HG03378 (cell line): ENCODE results near the gene LANCL1.
A peak's percentile ranks its signal among the peaks of the same experiment; 100 is the strongest.

Experiments used
- ATAC-seq: cut with Tn5 transposase; IDR thresholded peaks from one replicate; pipeline ENCODE4 v1.9.1; 2021; ENCODE audit warnings: mild to moderate bottlenecking, moderate library complexity; ENCODE audit not compliant: unreplicated experiment

Gene LANCL1

DNA sequence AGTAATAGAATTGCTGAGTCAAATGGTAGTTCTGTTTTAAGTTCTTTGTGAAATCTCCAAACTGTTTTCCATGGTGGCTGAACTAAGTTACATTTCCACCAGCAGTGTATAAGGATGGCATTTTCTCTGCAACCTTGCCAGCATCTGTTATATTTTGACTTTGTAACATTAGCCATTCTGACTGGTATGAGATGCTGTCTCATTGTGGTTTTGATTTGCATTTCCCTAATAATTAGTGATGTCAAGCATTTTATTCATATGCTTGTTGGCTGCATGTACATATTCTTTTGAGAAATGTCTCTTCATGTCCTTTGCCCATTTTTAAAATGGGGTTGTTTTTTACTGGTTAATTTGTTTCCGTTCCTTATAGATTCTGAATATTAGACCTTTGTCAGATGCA is 63.9 kb downstream of the LANCL1 start:
- no peak for ATAC-seq

DNA sequence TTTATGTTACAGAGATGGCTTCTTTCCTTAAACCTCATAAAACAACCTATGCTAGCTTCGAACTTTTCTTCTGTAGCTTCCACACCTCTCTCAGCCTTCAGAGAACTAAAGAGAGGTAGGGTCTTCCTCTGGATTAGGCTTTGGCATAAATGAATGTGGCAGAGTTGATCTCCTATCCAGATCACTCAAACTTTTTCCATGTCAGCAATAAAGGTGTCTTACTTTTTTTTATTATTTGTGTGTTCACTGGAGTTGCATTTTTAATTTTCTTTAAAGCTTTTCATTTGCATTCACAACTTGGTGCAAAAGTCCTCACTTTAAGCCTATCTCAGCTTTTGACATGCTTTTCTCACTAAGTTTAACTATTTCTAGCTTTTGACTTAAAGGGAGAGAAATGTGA is 66.0 kb downstream of the LANCL1 start:
- no peak for ATAC-seq

DNA sequence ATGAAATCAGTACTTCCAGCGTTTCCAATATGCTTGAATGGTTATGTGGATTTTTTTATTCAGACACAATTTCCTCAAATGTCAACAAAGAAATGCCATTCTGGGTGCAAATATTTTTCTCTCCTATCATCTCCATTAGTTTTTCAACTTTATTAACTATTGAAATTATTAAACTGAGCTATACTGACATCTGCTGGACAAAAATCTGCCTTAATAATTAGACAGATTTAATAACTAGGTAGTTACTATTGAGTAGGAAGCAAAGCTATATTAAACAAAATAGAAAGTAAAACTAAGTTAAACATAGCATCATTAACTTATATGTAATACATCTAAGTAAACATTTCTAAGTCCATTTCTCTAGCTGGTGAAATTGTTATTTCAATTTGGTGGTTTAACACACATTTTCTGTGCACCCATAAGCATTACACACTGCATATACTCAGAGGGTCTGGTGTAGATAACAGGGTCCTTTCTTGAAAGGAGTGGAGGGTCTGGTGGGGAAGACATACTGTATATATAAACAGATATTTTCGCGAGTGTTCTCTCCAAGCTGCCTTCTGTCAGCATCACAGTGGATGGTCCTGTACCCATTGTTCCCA is 77.0 kb downstream of the LANCL1 start:
- ATAC-seq: peak; percentile 69

DNA sequence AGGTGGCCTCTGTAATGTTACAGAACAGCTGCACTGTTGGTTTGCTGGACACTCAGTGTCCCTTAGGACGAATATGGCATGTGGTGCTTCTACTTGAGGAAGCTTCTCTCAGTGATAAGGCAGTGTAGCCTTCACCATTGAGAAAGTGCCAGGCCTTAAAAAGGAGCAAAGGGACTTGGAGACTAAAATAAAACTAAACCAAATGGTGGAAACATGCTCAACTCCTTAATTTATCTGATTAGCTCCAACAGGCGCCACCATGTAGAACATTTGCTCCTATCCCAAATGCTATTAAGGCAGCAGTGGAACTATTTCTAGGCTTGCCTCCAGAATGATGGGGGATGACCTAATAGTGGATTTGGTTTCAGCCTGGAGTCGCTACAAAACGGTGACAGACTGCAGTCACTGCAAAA is 84.1 kb downstream of the LANCL1 start:
- ATAC-seq: no peak

DNA sequence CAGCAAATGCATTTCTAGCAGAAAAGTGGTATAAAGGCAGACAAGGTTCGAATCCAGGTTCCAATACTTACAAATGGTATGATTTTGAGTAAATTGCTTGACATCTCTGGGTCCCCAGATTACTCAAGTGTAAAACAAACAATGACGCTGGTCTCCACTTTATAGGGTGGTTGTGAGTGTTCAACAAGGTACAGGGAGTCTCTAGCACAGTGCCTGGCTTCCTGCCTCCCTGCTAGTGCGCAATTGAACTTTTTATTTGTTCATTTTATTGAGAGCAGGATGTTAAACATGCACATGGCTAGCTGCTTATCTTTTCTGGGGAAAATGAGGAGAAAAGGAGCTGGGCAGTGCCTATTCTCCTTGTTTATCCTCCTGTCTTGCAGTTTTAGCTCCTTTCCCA is 86.7 kb downstream of the LANCL1 start:
- ATAC-seq: no peak

DNA sequence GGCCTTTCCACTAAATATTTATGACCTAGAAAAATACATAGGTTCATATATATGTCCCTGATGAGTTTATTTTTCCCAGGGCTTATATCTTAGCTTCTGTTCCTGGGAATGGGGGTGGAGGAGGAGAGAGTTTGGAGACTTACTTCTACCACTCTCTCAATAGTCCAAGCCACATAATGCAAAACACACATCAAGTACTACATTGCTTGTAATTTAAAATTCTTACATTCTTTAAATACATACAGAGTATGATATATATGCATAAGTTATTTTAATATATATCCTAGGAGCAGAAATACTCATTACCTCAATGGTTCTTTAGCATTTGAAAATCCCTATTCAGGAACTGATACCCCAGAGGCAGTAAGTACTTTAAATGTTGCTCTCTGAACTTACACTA is 88.4 kb downstream of the LANCL1 start:
- ATAC-seq: no peak

DNA sequence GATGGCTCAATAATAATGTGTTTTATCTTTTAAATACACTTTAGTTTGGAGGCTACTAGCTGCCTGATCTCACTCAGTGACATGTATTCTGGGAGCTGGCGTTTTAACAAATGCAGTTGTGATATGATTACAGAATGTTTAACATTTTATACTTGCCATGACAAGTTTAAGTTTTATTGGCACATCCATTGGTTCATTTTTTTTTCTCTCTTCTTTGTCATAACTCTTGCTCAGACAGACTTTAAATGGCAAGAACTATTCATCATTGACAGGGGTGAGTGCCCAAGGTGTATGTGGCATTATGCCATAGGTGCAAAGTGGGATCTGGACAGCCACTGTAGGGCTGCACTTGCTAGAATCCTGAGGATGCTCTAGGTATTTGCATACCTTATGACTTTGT is 89.5 kb downstream of the LANCL1 start:
- no peak for ATAC-seq
